BE2C (cell line): ENCODE results near the gene CDC42SE2.

Experiments
- DNase-seq: peaks from one replicate; pipeline ENCODE4 v3.0.0-alpha.2; 2020
- H3K27me3 ChIP-seq: fragments of 250-450 bp; sonication (Bioruptor Pico); 2 replicates; pipeline ENCODE4 v1.5.1; 2020; ENCODE audit warnings: mild to moderate bottlenecking
- H3K36me3 ChIP-seq: fragments of 250-450 bp; sonication (Bioruptor Pico); 2 replicates; pipeline ENCODE4 v1.5.1; 2020; ENCODE audit warnings: mild to moderate bottlenecking
- H3K4me1 ChIP-seq: fragments of 250-450 bp; sonication (Bioruptor Pico); 2 replicates; pipeline ENCODE4 v1.5.1; 2020
- H3K4me3 ChIP-seq: 2 replicates; pipeline ENCODE4 v1.5.1; 2011; ENCODE audit warnings: low read depth, low read length
- H3K9me3 ChIP-seq: fragments of 250-450 bp; sonication (Bioruptor Pico); 2 replicates; pipeline ENCODE4 v1.5.1; 2020
- TF ChIP-seq, protein P1 (sequence below): IDR thresholded peaks from 2 replicates; pipeline ENCODE4 v1.5.1; 2012; ENCODE audit warnings: mild to moderate bottlenecking, low read depth, low read length

Gene CDC42SE2

DNA sequence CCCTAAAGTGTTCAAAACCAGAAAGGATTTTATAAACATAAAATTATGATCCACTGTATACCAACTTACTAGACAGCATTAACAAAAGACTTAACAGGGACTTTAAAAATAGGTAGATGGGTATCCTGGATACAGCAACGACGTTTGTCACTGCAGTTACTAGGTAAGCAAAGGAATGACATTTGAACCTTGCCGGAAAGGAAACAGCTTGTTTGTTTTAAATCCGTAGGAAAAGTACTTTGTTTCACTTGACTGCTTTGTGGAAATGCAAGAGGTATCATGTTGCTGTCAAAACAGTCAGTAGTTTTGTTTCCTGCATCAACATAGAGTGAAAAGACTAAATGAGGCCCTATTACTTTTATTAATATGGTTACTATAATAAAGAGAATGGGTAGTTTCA is 122.9 kb downstream of the CDC42SE2 start:
- TF ChIP-seq, protein P1, sequence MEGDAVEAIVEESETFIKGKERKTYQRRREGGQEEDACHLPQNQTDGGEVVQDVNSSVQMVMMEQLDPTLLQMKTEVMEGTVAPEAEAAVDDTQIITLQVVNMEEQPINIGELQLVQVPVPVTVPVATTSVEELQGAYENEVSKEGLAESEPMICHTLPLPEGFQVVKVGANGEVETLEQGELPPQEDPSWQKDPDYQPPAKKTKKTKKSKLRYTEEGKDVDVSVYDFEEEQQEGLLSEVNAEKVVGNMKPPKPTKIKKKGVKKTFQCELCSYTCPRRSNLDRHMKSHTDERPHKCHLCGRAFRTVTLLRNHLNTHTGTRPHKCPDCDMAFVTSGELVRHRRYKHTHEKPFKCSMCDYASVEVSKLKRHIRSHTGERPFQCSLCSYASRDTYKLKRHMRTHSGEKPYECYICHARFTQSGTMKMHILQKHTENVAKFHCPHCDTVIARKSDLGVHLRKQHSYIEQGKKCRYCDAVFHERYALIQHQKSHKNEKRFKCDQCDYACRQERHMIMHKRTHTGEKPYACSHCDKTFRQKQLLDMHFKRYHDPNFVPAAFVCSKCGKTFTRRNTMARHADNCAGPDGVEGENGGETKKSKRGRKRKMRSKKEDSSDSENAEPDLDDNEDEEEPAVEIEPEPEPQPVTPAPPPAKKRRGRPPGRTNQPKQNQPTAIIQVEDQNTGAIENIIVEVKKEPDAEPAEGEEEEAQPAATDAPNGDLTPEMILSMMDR: no peak
- H3K36me3 ChIP-seq: peaks cover 6% of the 10 kb centered on the region
- no peaks in the 10 kb centered on the region for H3K27me3 ChIP-seq
- H3K9me3 ChIP-seq: no peaks in the 10 kb centered on the region
- no peak overlapping the region for H3K4me3 ChIP-seq
- DNase-seq: no peak
- H3K4me1 ChIP-seq: peaks cover 10% of the 10 kb centered on the region

DNA sequence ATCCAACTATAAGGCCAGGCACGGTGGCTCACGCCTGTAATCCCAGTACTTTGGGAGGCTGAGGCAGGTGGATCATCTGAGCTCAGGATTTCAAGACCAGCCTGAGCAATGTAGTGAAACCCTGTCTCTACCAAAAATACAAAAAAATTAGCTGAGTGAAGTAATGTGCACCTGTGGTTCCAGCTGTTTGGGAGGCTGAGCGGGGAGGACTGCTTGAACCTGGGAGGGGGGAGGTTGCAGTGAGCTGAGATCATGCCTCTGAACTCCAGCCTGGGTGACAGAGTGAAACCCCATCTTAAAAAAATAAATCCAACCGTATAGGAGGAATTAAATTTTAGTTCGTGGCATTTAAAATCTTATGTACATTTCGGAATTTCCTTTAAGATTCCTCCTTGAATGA is 123.4 kb downstream of the CDC42SE2 start:
- H3K9me3 ChIP-seq: no peaks in the 10 kb centered on the region
- H3K4me3 ChIP-seq: no peak overlapping the region
- no peaks in the 10 kb centered on the region for H3K27me3 ChIP-seq
- peaks cover 6% of the 10 kb centered on the region for H3K36me3 ChIP-seq
- no peak for DNase-seq
- peaks cover 5% of the 10 kb centered on the region for H3K4me1 ChIP-seq
- TF ChIP-seq, protein P1: no peak

DNA sequence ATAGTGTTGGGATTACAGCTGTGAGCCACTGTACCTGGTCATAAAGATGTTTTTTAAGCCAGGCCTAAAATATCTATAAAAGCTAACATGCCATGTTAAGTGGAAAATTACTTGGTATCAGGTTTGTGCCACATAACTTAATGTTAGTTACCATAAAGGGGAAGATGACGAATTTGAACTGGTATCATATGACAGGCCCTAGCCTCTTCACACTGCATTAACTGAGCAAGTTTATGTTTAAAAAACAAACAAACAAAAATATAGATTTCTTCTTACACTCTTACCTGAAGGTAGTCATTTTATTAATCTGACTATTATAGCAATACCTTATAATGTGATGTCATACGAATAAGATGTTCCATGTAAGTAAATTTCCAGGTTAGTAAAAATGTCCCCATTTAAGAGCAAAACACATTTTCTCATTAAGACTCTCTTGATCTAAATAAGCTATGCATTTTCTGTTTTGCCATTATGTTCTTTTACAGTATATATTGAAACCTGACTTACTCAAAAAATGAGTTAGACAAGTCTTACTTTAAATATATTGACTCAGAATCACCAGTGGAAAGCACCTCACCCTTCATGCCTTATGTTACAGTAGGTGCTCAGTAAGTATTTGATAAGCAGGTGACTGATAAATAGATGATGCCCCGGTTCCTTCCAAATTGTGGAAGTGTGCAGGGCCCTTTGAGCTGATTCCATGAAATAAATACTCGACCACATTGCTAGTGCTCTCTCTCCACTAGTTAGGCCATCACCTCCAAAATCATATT is 125.4 kb downstream of the CDC42SE2 start:
- Histone ChIP-seq H3K27me3 (no peaks in the 10 kb centered on the region), H3K4me3 (no peak overlapping the region), H3K36me3 (peaks cover 13% of the 10 kb centered on the region), H3K9me3 (no peaks in the 10 kb centered on the region), H3K4me1 (no peaks in the 10 kb centered on the region)
- no peak for DNase-seq
- TF ChIP-seq, protein P1: no peak

DNA sequence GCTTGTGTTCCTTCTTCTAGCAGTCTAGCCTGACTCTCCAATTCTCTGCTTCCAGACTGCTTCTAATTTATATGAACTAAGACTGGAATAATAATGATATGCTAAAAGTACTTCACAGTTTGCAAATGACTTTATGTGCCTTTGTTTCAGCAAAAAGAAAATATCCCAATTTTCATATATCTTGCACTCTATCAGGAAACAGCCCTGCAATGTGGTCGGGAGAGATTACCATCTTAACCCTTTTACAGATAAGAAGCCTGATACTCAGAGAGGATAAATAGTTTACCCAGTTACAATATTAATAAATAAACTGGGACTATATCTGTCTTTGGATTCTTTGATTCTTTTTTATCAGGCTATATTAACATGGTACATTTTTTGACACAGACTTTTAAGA is 126.0 kb downstream of the CDC42SE2 start:
- Histone ChIP-seq H3K4me1 (no peaks in the 10 kb centered on the region), H3K27me3 (no peaks in the 10 kb centered on the region), H3K36me3 (peaks cover 14% of the 10 kb centered on the region), H3K9me3 (no peaks in the 10 kb centered on the region), H3K4me3 (no peak overlapping the region)
- TF ChIP-seq, protein P1: no peak
- no peak for DNase-seq

DNA sequence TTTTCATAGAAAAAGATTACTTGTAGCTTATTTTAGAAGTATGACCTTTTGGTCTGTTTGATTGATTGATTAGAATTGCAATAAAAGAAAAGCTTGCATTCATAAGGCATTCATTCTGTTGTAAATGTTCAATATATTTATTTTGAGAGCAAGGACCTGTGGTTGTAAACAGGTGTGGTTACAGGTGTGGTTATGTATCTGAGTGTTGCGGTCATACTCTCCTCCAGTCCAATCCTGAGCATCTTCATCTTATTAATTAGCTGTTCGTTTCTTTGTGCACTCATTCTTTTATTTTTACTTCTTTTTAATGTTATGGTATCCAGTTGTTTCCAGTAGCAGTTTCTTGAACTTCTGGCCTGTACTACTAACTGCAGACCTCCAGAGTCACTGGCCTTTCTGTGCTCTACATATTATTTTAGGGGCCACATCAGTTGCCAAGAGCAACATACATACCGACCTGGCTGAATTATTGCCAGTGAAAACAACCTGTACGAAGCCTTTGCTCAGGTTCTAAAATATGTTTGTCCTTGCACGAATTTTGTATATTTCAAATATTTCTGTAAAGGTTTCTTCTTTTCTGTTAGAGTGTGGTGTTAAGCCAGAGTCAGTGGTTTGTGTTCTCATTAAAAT is 128.7 kb downstream of the CDC42SE2 start:
- Histone ChIP-seq H3K4me3 (no peak overlapping the region), H3K4me1 (no peaks in the 10 kb centered on the region), H3K9me3 (no peaks in the 10 kb centered on the region), H3K27me3 (no peaks in the 10 kb centered on the region), H3K36me3 (peaks cover 29% of the 10 kb centered on the region)
- no peak for DNase-seq
- TF ChIP-seq, protein P1: no peak

DNA sequence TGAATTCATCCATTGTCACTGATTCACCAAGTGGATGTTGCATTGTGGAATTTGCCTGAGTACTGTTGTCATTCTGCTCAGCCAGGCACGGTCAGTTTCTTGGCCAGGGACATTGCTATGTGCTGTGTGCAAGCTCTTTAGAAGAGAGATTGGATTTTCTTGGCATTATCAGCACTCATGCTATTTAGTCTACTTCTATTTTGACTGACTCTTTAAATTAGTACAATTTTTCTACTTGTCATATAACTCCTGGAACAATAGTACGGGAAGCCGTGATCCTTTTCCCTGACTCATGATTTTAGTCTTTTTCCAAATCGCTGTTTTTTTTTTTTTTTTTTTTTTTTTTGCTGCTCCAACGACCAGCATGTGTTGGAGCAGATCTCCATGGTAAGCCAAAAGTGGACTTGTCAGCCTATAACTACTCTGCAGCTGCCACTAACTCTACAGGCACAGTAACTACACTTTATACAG is 129.7 kb downstream of the CDC42SE2 start:
- DNase-seq: no peak
- no peaks in the 10 kb centered on the region for H3K9me3 ChIP-seq
- no peak overlapping the region for H3K4me3 ChIP-seq
- H3K4me1 ChIP-seq: no peaks in the 10 kb centered on the region
- H3K36me3 ChIP-seq: peaks cover 32% of the 10 kb centered on the region
- no peaks in the 10 kb centered on the region for H3K27me3 ChIP-seq
- TF ChIP-seq, protein P1: no peak
